HG02973 (cell line): ENCODE measurements around the gene ATP6V0A1.
A peak's percentile ranks its signal among the peaks of the same experiment; 100 is the strongest.
"Not testable (repeated sequence)": the region's sequence is repeated elsewhere in the genome, so short reads cannot be mapped to it uniquely, and the experiment has no call there.

Experiments used
- ATAC-seq: cut with Tn5 transposase; IDR thresholded peaks from one replicate; pipeline ENCODE4 v1.9.1; 2021; ENCODE audit warnings: moderate library complexity; ENCODE audit not compliant: unreplicated experiment

ATP6V0A1 gene

GRCh38 chr17:42555961-42556617 lies 97.4 kb downstream of the ATP6V0A1 start:
- ATAC-seq: not testable (repeated sequence)

GRCh38 chr17:42559075-42559474 lies 100.4 kb downstream of the ATP6V0A1 start:
- no peak for ATAC-seq

GRCh38 chr17:42560246-42560645 lies 101.6 kb downstream of the ATP6V0A1 start:
- ATAC-seq: no peak

DNA sequence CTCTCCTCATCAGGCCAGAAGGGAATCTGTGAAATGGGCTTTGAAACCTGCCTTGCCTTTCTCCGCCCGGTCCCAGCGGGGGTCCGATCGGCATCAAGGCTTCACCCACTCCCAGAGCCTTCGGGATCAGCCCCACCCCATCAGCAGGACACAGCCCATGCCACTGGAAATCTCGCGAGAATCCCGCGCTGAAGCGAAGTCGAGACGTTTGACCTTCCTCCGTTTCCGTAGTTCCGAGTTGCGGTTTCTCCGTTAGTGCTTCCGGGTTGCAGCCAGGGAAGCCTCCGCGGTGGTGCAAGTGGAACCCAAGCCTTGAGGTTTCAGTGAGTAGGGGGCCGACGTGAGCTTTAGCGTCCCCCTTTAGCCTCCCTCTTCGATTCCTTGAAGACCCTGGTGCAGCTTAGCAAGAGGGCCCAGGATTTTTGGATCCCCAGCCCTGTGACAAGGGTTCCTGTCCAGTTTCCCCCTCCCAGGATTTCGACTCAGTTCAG lies 103.3 kb downstream of the ATP6V0A1 start, which contains the start of gene COASY:
Gene COASY (plus strand): TSS at position 252 of the 491 bp plus-strand sequence. CDS start 475 bp downstream, outside the sequence.
- ATAC-seq: no peak

DNA sequence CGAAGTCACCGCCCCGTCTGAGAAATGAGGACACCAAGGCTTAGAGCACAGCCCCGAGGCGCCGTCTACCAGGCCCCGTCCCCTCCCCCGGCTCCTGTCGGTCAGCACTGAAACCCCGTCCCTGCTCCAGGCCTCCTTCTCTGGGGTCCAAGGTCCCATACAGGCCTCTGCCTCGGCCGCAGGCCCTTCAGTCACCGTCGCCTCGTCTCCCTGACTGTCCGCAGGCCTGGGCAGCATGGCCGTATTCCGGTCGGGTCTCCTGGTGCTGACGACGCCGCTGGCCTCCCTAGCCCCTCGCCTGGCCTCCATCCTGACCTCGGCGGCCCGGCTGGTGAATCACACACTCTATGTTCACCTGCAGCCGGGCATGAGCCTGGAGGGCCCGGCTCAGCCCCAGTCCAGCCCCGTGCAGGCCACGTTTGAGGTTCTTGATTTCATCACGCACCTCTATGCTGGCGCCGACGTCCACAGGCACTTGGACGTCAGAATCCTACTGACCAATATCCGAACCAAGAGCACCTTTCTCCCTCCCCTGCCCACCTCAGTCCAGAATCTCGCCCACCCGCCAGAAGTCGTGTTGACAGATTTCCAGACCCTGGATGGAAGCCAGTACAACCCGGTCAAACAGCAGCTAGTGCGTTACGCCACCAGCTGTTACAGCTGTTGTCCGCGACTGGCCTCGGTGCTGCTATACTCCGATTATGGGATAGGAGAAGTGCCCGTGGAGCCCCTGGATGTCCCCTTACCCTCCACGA lies 103.9 kb downstream of the ATP6V0A1 start:
- ATAC-seq: no peak

- ATAC-seq: no peak
Measured at GRCh38 chr17:42563143-42563509, 104.4 kb downstream of the ATP6V0A1 start.

- ATAC-seq: no peak
Measured at GRCh38 chr17:42563543-42563942, 104.9 kb downstream of the ATP6V0A1 start.

- no peak for ATAC-seq
Measured at GRCh38 chr17:42563950-42564349, 105.3 kb downstream of the ATP6V0A1 start.

DNA sequence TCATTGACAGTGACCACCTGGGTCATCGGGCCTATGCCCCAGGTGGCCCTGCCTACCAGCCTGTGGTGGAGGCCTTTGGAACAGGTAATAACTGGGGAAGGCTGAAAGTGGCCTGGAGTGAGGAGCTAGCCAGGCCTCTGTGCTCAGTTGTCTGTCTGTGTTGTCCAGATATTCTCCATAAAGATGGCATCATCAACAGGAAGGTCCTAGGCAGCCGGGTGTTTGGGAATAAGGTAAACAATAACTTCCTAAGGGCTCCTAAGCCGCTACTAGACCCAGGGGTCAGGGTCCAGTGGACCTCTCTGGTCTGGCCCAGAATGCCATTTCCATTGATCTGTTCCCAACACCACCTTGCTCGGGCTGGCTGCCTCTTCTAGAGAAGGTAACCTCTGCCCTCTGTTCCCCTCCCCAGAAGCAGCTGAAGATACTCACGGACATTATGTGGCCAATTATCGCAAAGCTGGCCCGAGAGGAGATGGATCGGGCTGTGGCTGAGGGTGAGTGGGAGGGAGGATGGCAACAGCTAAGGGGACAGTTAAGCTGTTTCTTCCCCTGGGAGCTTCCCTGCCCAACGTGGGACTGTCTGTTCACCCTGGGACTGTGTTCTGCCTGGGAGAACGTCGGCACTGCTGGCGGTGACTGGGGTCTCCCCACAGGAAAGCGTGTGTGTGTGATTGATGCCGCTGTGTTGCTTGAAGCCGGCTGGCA lies 106.3 kb downstream of the ATP6V0A1 start:
- ATAC-seq: no peak

DNA sequence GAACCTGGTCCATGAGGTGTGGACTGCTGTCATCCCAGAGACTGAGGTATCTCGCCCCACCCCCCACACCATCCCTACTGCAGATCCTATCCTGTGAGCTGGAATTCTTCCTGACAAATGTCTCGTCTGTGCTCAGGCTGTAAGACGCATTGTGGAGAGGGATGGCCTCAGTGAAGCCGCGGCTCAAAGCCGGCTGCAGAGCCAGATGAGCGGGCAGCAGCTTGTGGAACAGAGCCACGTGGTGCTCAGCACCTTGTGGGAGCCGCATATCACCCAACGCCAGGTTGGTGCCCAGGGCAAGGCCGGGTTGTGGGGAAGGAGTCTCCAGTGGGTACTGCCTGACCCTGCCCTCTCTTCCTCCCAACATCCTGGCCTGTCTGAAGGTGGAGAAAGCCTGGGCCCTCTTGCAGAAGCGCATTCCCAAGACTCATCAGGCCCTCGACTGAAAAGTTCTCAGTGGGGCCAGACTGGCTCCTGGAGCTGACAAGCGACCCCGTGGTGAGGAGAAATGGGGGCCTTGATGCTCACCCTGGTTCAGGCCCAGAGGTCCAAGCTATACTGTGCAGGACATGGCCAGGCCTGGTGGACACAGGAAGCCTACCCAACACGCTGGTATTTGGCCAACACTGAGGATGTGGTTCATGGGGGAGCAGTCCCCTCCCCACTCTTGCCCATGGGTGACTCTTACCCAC lies 107.0 kb downstream of the ATP6V0A1 start:
- ATAC-seq: no peak

DNA sequence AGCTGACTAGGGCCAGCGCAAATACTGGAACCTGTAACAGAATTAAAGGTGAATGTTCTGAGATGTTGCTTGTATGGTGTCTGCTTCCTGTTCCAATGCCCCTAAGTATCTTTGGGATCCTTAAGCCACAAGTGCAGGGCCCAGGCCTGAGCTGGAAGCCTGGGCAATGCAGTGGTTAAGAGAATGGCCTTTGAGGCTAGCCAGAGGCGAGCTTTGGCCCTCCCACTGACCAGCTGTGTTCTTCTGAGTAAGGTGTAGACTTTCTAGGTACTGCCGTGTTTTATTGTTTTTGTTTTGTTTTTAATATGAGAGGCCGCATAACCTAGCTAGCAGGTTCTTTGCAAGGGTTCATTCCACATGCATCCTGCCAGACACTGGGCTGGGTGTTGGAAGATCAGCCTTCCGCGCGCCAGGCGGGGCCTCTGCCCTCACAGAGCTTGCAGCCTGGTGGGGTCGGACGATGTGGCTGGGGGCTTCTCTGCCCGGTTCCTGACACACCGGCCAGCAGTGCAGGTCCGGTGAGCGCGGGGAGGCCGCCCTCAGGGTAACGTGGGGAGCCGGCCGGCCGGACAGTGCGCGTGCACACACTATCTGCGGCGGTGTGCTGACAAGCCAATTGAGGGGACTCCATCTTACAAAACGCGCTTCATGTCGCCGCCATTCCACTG lies 107.7 kb downstream of the ATP6V0A1 start:
- ATAC-seq: peak; percentile 15

DNA sequence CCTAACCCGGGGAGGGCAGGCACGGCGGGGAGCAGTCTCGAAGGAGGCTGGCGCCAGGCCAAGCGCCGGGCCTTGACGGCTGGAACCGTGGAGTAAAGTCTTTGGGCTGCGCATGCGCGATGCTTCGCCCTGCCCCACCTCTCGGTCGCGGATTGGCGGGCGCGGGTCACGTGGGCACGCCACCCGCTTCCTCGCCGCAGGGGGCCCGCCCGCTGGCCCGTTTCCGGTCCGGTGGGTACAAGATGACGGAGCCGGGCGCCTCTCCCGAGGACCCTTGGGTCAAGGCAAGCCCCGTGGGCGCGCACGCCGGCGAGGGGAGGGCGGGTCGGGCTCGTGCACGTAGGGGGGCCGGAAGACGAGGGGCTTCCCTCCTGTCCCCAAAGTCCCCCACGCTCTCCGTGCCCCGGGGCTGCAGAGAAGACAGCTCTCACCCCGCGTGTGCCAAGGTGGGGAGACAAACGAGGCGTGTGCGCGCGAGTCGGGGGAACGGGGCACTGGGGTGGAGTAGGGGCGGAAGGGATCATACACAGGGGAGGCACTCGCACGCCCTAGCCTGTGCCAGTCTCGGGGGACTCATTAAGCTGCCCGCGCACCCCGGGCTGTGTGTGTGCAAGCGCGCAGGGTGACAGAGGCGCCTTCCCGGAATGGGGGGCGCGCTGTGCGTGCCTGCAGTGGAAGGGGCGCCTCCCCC lies 108.3 kb downstream of the ATP6V0A1 start, which contains the start of gene MLX:
Gene MLX (plus strand): TSS at position 218 of the 691 bp plus-strand sequence. CDS start 25 bp downstream, at position 243.
- ATAC-seq: peak; percentile 51

DNA sequence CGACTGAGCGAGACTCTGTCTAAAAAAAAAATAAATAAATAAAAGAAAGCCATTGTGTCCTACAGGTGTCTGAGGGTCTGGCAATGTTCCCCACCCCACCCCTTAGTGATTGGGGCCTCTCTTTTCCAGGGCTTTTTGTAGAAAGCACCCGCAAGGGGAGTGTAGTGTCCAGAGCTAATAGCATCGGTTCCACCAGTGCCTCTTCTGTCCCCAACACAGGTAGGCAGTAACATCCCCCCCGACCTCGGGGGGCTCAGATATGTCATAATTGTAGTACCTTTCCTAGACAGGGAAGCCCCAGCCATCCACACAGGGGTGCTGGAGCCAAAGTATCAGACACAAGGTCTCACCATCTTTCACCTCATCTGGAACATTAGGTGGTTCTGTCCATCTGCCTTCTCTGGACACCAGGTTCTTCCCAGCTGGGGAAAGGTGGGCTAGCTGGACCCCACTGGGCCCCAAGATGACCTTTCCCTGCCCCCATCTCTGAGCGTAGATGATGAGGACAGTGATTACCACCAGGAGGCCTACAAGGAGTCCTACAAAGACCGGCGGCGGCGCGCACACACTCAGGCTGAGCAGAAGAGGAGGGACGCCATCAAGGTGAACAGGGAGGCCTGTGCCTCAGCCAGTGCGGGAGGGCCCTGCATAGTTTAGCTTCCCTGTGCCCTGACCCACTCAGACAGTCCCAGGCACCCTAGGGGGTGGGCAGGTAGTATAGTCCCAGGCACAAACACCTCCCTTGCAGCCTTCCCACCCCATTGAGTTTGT lies 109.8 kb downstream of the ATP6V0A1 start:
- ATAC-seq: no peak

GRCh38 chr17:42571435-42572225 lies 113.0 kb downstream of the ATP6V0A1 start:
- no peak for ATAC-seq
